CD14-positive monocyte (primary cell): ENCODE data around the gene HPS4. TPM values are rescaled to one million over a fixed set of nuclear protein-coding genes. Genes with fewer than 3 reads are reported as not detected.

Source experiments
- DNase-seq, 3 donors: peaks; one replicate each; pipeline ENCODE4 v3.0.0-alpha.2; 2011 to 2022
- H2AFZ ChIP-seq: 2 replicates; pipeline ENCODE4 v1.6.0; 2012; ENCODE audit warnings: mild to moderate bottlenecking, low read depth, low read length, inconsistent platforms; ENCODE audit not compliant: insufficient read depth, poor library complexity, severe bottlenecking
- H3K27ac ChIP-seq, 2 donors: 1 replicate in 1 of 2; 2 replicates in 1 of 2; pipeline ENCODE4 v1.5.1; 2012 to 2013; ENCODE audit warnings: low read length in 2 of 2, control low read depth in 1 of 2, inconsistent platforms in 1 of 2, low read depth in 1 of 2, mild to moderate bottlenecking in 1 of 2
- H3K27me3 ChIP-seq, 2 donors: one replicate each; pipeline versions ENCODE4 v1.6.0 to v1.6.1; 2011 to 2013; ENCODE audit warnings: low read length in 2 of 2; ENCODE audit not compliant: control insufficient read depth in 2 of 2, insufficient read depth in 2 of 2
- H3K36me3 ChIP-seq, 2 donors: replicated peaks in 1 of 2; 1 replicate in 1 of 2; 2 replicates in 1 of 2; pipeline versions ENCODE4 v1.5.1 to v1.6.1; 2012 to 2013; ENCODE audit warnings: low read length in 2 of 2, control low read depth in 1 of 2, inconsistent platforms in 1 of 2, mild to moderate bottlenecking in 1 of 2; ENCODE audit not compliant: insufficient read depth in 2 of 2, control insufficient read depth in 1 of 2
- H3K4me1 ChIP-seq, 2 donors: 1 replicate in 1 of 2; 2 replicates in 1 of 2; pipeline versions ENCODE4 v1.5.1 to v1.6.1; 2012 to 2013; ENCODE audit warnings: low read length in 2 of 2, control low read depth in 1 of 2, inconsistent platforms in 1 of 2, mild to moderate bottlenecking in 1 of 2, moderate library complexity in 1 of 2; ENCODE audit not compliant: insufficient read depth in 2 of 2, control insufficient read depth in 1 of 2
- H3K4me2 ChIP-seq: replicated peaks from 2 replicates; pipeline ENCODE3; 2012; ENCODE audit warnings: low read length, moderate library complexity, mild to moderate bottlenecking; ENCODE audit not compliant: poor library complexity, severe bottlenecking; ENCODE audit errors: extremely low read depth
- H3K4me3 ChIP-seq, 3 experiments: fragments of 200-600 bp in 1 of 3; sonication (generic) in 1 of 3; replicated peaks in 1 of 3; 1 replicate in 2 of 3; 2 replicates in 1 of 3; pipeline ENCODE4 v1.5.1; 2011 to 2013; ENCODE audit warnings: low read length in 3 of 3, mild to moderate bottlenecking in 3 of 3, control low read depth in 2 of 3, low read depth in 2 of 3, inconsistent platforms in 1 of 3, moderate library complexity in 1 of 3
- H3K79me2 ChIP-seq: 2 replicates; pipeline ENCODE4 v1.6.0; 2012; ENCODE audit warnings: mild to moderate bottlenecking, control low read depth, inconsistent platforms, low read length, moderate library complexity; ENCODE audit not compliant: insufficient read depth
- H3K9ac ChIP-seq: 2 replicates; pipeline ENCODE4 v1.6.0; 2017; ENCODE audit warnings: low read length, mild to moderate bottlenecking; ENCODE audit not compliant: insufficient read depth, poor library complexity, severe bottlenecking
- H3K9me3 ChIP-seq, 2 donors: replicated peaks in 1 of 2; 1 replicate in 1 of 2; 2 replicates in 1 of 2; pipeline versions ENCODE4 v1.5.1 to v1.6.1; 2012 to 2013; ENCODE audit warnings: low read length in 2 of 2, control low read depth in 1 of 2; ENCODE audit not compliant: control insufficient read depth in 1 of 2, insufficient read depth in 1 of 2
- H4K20me1 ChIP-seq: 2 replicates; pipeline ENCODE4 v1.6.0; 2012; ENCODE audit warnings: mild to moderate bottlenecking, low read length, control low read depth, moderate library complexity; ENCODE audit not compliant: insufficient read depth
- H3K27ac Mint-ChIP-seq, 7 donors: one replicate each; pipeline ENCODE4 v1.8.0; 2020; ENCODE audit warnings: mild to moderate bottlenecking in 7 of 7, mixed read lengths in 7 of 7, moderate library complexity in 6 of 7, inconsistent platforms in 2 of 7
- H3K27me3 Mint-ChIP-seq, 3 donors: one replicate each; pipeline ENCODE4 v1.8.0; 2021 to 2022; ENCODE audit warnings: low read depth in 3 of 3, mild to moderate bottlenecking in 3 of 3, mixed read lengths in 3 of 3, moderate library complexity in 3 of 3, inconsistent platforms in 1 of 3
- H3K36me3 Mint-ChIP-seq, 2 donors: one replicate each; pipeline ENCODE4 v1.8.0; 2020; ENCODE audit warnings: mixed read lengths in 2 of 2, inconsistent platforms in 1 of 2, mild to moderate bottlenecking in 1 of 2
- H3K4me1 Mint-ChIP-seq: one replicate; pipeline ENCODE4 v1.8.0; 2020; ENCODE audit warnings: mild to moderate bottlenecking, mixed read lengths
- H3K4me3 Mint-ChIP-seq, 2 donors: one replicate each; pipeline ENCODE4 v1.8.0; 2020; ENCODE audit warnings: mild to moderate bottlenecking in 2 of 2, mixed read lengths in 2 of 2, moderate library complexity in 1 of 2
- H3K9me3 Mint-ChIP-seq, 7 donors: one replicate each; pipeline ENCODE4 v1.8.0; 2020 to 2022; ENCODE audit warnings: mixed read lengths in 7 of 7, mild to moderate bottlenecking in 6 of 7, moderate library complexity in 6 of 7, inconsistent platforms in 2 of 7
- WGBS: methylation state at CpG from one replicate; pipeline ENCODE4 v1.1.5; 2013; ENCODE audit warnings: missing lambda C conversion rate; ENCODE audit not compliant: insufficient coverage; 5-methylcytosine and 5-hydroxymethylcytosine counted together
- intact Hi-C, 2 donors: fragments of 100-400 bp; cut with micrococcal nuclease; formaldehyde crosslinking; loops; one replicate each; pipeline versions ENCODE4 v1.15.0 to v1.15.1; 2023
- polyA plus RNA-seq, 3 donors: library from polyadenylated mRNA; depleted of rRNA in 1 of 3; unstranded in 2 of 3; stranded (reverse) in 1 of 3; fragments of 300-500 nt in 2 of 3; fragments of >200 nt in 1 of 3; fragmentation: Illumina TruSeq in 2 of 3; gene quantifications; 1 replicate in 2 of 3; 2 replicates in 1 of 3; pipeline ENCODE4 v1.2.3, GENCODE V29; 2012 to 2021
- TF ChIP-seq, protein P1 (sequence below): fragments of 200-600 bp; IDR thresholded peaks from one replicate; pipeline ENCODE4 v1.8.0; 2022; ENCODE audit warnings: antibody characterized with exemption, mild to moderate bottlenecking

Gene HPS4
- polyA plus RNA-seq, 3 donors = 5.7 to 21.6 (median 7.5) TPM

DNA sequence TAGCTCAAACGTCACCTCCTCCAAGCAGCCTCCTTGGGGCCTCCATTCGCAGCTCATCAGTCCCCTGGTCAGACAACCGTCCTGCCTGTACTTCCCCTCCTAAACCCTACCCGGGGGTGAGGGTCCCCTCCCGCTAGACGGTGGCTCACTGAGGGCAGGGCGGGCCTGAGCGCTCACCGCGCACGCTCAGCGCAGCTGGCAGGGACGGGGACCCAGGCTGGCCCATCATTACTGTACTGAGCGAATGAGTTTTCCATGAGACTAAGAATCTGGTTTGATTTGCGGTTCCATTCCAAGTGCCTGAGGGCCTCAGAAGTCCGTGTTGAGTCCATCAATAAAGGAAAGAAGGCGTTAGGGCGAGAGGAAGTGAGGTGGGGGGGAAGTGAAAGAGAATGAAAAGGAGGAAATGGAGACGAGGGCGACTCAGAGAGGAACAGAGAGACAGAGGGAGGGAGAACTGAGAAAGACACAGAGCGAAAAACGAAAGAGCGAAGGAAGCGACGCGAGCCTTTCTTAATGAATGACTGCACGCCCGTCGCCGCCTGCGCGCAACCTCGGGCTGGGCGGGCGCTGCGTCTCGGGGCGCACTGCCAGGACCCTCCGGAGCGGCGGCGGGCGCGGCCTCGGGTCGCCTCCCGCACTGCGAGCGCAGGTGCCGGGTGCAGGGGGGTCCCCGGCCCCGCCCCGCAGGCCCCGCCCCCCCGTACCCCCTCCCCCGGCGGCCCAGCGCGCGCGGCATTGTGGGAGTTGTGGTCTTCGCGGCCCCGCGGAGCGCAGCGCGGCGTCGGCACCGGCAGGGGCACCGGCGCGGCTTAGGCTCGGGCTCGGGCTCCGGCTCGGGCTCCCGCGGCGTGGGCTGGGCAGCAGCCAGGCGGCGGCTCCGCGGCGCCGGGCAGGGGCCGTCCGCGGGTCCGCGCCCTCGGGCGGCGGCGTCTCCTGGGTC, 54.8 kb downstream of the HPS4 start, which contains the start of gene ASPHD2:
Gene ASPHD2, plus strand, starts transcription at position 746 of the 943 bp plus-strand sequence. CDS start 4,356 bp downstream, outside the sequence.
- peaks cover 52 to 53% of the 10 kb centered on the region in 2 donors for H3K4me1 ChIP-seq
- Mint-ChIP-seq H3K4me3 (peak within 1 kb of the TSS; percentile 92 to 99), H3K27ac (peak within 1 kb of the TSS; percentile 90 to 98 (median 97)), H3K27me3 (peaks cover 3 to 5% (median 4%) of the 10 kb centered on the region in 3 donors), H3K9me3 (peaks cover 0 to 5% (median under 1%) of the 10 kb centered on the region in 7 donors), H3K4me1 (peaks cover 53% of the 10 kb centered on the region), H3K36me3 (peaks cover 3 to 8% of the 10 kb centered on the region in 2 donors)
- TF ChIP-seq, protein P1, sequence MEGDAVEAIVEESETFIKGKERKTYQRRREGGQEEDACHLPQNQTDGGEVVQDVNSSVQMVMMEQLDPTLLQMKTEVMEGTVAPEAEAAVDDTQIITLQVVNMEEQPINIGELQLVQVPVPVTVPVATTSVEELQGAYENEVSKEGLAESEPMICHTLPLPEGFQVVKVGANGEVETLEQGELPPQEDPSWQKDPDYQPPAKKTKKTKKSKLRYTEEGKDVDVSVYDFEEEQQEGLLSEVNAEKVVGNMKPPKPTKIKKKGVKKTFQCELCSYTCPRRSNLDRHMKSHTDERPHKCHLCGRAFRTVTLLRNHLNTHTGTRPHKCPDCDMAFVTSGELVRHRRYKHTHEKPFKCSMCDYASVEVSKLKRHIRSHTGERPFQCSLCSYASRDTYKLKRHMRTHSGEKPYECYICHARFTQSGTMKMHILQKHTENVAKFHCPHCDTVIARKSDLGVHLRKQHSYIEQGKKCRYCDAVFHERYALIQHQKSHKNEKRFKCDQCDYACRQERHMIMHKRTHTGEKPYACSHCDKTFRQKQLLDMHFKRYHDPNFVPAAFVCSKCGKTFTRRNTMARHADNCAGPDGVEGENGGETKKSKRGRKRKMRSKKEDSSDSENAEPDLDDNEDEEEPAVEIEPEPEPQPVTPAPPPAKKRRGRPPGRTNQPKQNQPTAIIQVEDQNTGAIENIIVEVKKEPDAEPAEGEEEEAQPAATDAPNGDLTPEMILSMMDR = no peak
- peak within 1 kb of the TSS; percentile 93 for H2AFZ ChIP-seq
- peak within 1 kb of the TSS; percentile 50 to 78 (median 57) for H3K4me3 ChIP-seq
- under 1% methylated on average over 85 of the region's 96 CpGs for WGBS
- H4K20me1 ChIP-seq = no peaks in the 10 kb centered on the region
- peaks cover under 1 to 1% of the 10 kb centered on the region in 2 donors for H3K9me3 ChIP-seq
- peak; percentile 66 to 88 (median 82) for DNase-seq
- H3K4me2 ChIP-seq = peak within 1 kb of the TSS; percentile 85
- peaks cover 23% of the 10 kb centered on the region for H3K79me2 ChIP-seq
- peak within 1 kb of the TSS; percentile 85 to 86 for H3K27ac ChIP-seq
- no peaks in the 10 kb centered on the region for H3K27me3 ChIP-seq
- intact Hi-C loops = loop anchor here in 1 of 2 donors (5.0 kb wide), 1 partner anchor 159 kb away; no protein-coding TSS in a partner anchor
- H3K36me3 ChIP-seq = peaks cover 1 to 5% of the 10 kb centered on the region in 2 donors
- peak within 1 kb of the TSS; percentile 64 for H3K9ac ChIP-seq

DNA sequence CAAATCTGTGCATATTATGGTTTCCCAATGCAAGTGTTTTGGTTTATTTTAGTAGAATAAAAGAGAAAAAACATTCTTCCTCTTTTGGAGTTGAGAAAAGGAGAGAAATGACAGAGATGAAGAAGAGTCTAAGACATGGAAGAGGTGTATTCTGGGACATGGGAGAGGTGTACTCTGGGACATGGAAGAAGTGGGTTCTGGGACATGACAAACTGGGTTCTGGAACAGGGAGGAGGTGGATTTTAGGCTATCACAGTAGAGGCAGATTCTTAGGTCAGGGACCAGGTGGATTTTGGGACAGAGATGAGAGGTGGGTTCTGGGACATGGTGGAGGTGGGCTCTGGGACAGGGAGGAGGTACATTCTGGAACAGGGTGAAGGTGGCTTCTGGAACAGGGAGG, 56.7 kb downstream of the HPS4 start:
- peaks cover 36 to 37% of the 10 kb centered on the region in 2 donors for H3K4me1 ChIP-seq
- no peak overlapping the region for H3K9ac ChIP-seq
- Mint-ChIP-seq H3K27me3 (peaks cover 6 to 7% (median 7%) of the 10 kb centered on the region in 3 donors), H3K27ac (peak overlapping the region in 2 of 7 donors; percentile 15 to 42), H3K9me3 (peaks cover 2 to 18% (median 16%) of the 10 kb centered on the region in 7 donors), H3K4me1 (peaks cover 39% of the 10 kb centered on the region), H3K36me3 (peaks cover 0 to 5% of the 10 kb centered on the region in 2 donors), H3K4me3 (no peak overlapping the region)
- no peaks in the 10 kb centered on the region for H3K27me3 ChIP-seq
- DNase-seq = no peak
- H2AFZ ChIP-seq = peak overlapping the region; percentile 4
- no peak overlapping the region for H3K27ac ChIP-seq
- TF ChIP-seq, protein P1 = no peak
- H4K20me1 ChIP-seq = no peaks in the 10 kb centered on the region
- peaks cover 9 to 18% of the 10 kb centered on the region in 2 donors for H3K9me3 ChIP-seq
- no peak overlapping the region for H3K4me3 ChIP-seq
- intact Hi-C loops = loop anchor here in 1 of 2 donors (5.0 kb wide), 1 partner anchor 160 kb away; no protein-coding TSS in a partner anchor
- H3K79me2 ChIP-seq = peaks cover 18% of the 10 kb centered on the region
- no peaks in the 10 kb centered on the region for H3K36me3 ChIP-seq
- H3K4me2 ChIP-seq = no peak overlapping the region
